HTERT RPE-1 (cell line): ENCODE results near the gene TMEM132A.

Source experiments
- in situ Hi-C: fragments of 300-500 bp; cut with MboI; formaldehyde crosslinking; loops from 4 replicates; pipeline ENCODE4 v1.14.3; 2020; ENCODE audit warnings: low sequenced_read_pairs

TMEM132A gene

DNA sequence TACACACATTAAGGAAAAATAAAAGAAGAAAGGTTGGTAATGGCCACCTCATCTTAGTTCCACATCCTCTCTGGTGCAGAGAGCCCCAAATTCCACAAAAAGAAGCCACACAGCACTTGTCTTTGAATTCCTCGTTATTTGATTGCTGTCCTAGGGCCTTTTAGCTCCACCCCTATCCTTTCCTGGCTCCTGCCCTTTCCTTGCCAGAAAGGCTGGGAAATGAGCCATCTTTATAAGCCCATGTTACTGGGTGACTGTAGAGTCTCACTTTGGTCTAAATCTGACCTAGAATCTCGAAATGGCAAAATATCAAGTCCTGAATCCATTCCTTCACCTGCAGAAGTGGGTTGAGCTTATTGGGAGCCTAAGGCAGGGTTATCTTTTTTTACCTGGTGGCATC is 4.3 kb upstream of the TMEM132A start:
- in situ Hi-C loops, result no loop called here

DNA sequence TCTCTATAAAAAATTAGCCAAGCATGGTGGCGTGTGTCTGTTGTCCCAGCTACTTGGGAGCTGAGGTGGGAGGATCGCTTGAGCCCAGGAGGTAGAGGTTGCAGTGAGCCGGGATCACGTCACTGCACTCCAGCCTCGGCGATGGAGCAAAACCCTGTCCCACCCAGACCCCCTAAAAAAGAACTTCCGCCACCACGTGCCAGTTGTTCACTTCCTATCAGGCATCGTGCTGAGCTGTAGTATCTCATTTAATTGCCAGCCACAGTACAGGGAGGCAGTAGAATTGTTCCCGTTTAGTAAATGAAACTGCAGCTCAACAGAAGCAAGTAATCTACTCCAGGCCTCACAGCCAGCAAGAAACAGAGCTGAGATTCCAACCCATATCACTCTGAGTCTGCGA is 3.0 kb upstream of the TMEM132A start:
- in situ Hi-C loops, result no loop called here

DNA sequence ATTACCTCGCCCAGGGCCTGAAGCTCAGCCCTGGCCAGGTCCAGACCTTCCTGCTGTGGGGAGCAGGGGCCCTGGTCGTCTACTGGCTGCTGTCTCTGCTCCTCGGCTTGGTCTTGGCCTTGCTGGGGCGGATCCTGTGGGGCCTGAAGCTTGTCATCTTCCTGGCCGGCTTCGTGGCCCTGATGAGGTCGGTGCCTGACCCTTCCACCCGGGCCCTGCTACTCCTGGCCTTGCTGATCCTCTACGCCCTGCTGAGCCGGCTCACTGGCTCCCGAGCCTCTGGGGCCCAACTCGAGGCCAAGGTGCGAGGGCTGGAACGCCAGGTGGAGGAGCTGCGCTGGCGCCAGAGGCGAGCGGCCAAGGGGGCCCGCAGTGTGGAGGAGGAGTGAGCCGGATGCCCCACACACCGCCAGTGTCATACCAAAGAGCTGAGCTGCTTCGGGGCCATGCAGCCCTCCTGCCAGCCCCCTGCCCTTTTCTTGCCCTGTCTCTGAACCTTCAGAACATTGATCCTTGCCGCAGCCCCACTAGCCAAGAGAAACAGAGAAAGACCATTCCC is 2.4 kb upstream of the TMEM132A start:
- in situ Hi-C loops, result no loop called here

DNA sequence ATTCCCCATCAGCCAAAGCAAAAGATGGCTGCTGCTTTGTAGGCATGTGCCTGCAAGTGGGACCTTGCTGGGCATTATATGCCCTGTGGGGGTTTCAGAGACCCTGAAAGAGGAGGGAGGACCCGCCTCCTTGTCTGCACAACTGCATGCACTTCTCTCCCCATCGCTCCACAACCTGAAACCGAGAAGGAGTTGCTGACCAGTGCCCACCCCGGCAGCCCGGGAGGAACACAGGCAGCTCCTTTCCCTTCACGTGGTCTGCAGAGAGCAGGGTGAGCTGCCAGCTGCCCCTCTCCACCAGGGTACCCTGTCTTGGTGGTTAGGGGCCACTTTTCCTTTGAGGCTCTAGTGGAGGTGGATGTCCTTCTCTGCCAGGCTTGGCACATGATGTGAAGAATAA is 1.4 kb upstream of the TMEM132A start:
- in situ Hi-C loops, result no loop called here

DNA sequence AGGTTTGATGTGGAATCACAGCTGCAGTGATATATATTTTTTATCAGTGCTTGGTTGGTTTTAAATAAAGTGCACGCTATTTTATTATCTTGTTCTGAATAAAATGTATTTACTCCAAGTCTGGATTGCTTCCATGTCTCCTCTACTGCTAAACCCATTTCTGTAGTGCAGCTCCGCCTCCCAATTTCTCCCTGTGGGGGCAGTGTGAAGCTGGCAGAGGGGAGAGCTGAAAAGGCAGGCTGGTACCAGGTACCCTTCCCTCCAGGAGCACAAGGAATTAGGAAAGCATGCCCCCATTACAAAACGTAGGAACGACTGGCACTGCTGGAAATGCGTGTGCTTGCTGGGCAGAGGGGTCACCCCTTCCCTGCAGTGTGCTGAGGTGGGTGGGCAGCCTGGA is 934 bp upstream of the TMEM132A start:
- in situ Hi-C loops, result no loop called here

DNA sequence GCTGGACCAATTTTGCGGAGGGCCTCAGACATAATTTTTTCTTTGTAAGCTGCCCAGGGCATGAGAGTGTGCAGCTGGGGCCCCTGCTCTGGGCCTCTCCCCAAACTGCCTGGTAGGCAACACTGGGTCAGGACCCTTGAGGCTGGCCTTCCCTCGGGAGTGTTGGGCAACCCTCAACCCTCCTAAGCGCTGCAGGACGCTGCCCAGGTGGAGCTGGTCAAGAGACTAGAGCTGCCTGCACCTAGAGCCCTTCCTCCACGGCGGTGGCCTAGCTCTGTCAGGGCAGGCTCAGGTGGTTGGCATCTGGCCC is 505 bp upstream of the TMEM132A start:
- in situ Hi-C loops, result no loop called here

DNA sequence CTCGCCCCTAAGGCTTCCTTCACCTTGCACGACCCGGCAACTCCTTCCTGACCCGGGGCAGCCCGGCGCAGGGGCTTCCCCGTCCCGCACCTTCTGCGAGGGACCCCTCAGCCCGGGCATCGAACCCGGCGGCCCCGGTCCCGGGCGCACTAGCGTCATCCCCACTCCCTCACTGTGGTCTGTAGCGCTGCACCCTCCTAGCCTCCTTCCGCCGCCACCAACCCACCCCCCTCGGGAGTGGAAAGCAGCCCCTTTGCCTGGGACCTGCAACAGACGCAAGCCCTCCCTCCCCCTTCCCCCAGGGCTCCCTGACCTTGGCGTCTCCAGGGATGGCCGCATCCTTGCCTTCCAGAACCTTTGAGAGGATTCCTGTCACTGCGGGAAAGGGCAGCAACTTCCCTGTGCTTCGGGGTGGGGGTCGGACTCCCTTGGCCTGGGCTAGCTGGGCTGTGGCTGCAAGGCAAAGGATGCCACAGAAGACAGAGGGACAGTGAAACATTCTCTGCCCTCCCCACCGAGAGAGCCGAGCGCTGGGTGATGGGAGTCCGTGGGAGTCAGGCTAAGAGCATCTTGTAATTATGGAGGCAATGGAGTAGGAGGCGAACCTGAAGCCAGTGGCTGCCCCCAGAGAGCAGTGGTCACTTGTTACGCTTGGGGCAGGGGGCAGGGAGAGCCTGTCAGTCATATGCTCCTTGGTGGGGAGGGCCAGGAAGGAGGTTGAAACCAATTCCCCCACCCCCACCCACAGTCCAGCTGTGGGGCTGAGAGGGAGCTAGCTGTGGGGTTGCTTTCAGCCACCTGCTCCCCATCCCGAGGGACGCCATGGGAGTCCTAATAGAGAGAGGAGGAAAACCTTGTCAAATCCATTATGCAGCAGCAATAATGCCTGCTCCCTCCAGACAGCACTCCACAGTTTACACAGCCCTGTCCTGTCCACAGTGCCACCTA is 920 bp downstream of the TMEM132A start:
- in situ Hi-C loops, result no loop called here

DNA sequence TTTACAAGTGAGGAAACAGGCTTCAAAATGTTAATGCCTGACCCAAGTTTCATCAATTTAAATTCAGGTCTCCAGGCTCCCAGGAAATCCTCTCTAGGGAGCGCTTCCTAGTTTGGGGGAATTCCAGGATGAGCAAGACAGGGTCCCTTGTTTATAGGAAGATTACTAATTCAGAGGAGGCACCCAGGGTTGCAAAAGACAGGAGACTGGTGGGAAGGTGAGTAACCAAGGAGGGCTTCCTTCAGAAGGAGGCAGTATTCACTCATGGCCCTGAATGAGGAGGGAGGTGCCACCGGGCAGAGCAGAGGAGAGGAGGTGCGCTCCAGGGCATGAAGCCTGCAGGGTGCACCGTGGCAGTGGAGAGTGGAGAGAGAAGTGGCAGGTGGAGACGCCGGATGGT is 1.6 kb downstream of the TMEM132A start:
- in situ Hi-C loops, result no loop called here

DNA sequence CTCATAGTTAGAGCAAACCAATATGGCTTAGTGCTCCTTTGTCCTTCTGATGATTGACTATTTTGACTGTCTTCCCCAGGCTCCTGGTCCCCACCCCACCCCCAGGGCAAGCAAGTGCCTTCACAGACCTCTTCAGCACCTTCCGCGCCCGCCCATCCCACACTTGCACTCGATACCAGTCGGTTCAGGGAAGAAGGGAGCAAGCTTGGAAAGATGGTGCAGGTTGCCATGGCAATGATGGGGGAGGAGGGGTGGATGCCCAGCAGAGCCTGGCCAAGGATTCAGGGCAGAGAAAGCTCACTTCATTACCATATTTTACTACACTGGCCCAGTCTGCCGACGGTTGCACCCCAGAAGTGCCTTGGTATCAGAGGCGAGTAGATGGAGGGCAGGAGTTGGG is 2.2 kb downstream of the TMEM132A start:
- in situ Hi-C loops, result no loop called here

DNA sequence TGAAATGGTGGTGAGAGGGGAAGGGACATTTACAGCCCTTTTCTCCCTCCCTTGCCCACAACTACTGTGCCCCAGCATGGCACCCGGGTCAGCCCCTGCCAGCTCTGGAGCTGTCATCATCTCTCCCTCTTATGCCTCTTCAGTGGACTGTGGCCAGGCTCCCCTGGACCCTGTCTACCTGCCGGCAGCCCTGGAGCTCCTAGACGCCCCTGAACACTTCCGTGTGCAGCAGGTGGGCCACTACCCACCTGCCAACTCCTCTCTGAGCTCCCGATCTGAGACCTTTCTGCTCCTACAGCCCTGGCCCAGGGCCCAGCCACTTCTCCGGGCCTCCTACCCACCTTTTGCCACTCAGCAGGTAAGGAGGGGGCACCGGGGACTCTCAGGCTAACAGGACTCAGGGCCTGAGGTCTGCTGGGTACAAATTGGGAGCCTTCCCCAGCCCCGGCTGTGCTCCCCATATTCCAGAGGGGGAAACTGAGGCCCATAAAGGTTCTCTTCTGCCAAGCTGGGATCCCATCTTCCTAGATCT is 2.9 kb downstream of the TMEM132A start:
- in situ Hi-C loops, result no loop called here

DNA sequence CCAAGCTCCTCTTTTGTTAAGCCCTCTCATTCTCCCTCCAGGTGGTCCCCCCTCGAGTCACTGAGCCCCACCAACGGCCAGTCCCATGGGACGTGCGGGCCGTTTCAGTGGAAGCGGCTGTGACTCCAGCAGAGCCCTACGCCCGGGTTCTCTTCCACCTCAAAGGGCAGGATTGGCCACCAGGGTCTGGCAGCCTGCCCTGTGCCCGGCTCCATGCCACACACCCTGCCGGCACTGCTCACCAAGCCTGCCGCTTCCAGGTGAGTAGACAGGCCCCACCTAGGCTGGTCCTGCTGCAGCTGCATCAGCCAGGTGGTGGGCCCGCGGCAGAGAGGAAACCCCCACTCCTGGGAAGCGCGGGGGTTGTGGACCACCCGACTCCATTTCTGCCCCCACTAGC is 3.3 kb downstream of the TMEM132A start:
- in situ Hi-C loops, result no loop called here

DNA sequence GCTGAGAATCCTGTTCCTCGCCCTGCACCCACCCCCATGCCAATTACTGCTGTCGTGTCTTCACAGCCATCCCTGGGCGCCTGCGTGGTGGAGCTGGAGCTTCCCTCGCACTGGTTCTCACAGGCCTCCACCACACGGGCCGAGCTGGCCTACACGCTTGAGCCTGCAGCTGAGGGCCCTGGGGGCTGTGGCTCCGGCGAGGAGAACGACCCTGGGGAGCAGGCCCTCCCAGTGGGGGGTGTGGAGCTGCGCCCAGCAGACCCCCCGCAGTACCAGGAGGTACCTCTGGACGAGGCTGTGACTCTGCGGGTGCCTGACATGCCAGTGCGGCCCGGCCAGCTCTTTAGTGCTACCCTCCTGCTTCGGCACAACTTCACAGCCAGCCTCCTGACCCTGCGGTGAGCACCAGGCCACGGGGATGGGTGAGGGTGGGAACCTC is 4.3 kb downstream of the TMEM132A start:
- in situ Hi-C loops, result no loop called here

DNA sequence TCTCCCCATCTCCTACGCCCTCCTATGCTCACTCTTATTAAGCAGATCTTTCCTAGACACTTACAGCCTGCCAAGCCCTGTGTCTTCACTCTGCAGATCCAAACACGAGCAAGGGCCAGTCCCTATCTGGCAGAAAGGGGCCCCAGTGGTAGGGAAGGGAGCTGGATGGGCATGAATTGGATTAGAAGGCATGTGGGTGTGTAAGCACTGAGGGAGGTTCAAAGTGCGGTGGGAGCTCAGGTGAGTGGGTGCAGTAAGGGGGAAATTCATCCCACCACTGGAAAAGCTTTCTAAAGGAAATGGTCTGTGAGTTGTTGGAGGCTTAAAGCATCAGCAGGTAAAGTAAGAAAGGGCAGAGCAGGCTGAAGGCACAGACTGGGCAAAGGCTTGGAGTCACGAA is 5.5 kb downstream of the TMEM132A start:
- in situ Hi-C loops, result no loop called here

DNA sequence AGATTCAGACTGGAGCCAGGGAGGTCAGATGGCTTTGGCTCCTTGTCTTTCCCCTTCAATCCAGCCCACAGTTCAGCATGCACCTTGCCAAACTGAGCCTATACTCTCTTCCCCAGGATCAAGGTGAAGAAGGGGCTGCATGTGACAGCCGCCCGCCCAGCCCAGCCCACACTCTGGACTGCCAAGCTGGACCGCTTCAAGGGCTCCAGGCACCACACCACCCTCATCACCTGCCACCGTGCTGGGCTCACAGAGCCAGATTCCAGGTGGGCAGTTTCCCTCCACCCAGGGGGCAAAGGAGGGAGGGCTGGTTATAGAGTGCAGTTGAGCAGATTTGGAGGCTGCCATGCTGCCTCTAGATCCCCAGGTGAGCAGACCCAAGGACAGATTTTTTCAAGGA is 6.1 kb downstream of the TMEM132A start:
- in situ Hi-C loops, result no loop called here

DNA sequence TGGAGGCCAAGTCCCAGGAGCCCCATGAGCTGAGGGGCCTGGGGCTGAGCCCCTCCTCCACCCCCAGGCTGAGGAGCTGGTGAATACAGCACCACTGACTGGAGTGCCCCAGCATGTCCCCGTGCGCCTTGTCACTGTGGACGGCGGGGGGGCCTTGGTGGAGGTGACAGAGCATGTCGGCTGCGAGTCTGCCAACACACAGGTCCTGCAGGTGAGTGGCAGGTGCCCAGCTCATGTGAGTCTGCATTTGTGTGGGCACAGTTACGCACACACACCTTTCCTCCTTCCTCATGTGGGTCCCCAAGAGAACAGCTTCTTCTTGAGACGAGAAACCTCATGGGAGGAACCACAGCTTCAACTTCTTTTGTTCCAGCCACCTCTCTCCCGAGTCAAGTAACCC is 7.7 kb downstream of the TMEM132A start:
- in situ Hi-C loops, result no loop called here

DNA sequence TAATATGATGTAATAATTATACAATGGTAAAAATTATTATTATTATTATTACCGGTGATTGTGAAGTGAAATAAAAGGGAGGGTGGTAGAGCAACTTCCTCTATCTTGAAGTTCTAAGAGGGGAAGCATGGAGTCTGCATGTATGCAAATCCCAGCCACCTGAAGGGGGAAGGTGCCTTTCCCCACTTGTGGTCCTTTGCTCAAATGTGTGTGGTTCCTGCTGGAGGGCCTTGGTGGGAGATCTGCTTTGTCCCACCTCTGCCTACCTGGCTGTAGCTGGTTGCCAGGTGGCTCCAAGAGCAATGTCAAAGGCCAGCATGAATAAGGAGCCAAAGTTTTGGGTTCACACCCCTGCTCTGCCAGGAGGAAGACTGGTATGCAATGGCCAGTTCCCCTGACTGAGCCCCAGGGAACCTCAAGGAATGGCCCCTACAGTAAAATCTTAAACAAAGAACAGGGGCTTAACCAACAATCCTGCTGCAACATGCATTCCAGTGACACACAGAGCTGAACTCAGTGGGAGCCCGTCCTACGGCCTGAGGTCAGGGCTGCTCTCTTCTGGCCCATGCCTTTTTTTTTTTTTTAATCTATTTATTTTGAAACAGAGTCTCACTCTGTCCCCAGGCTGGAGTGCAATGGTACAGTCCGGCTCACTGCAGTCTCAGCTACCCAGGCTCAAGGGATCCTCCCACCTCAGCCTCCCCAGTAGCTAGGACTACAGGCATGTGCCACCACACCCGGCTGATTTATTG is 8.5 kb downstream of the TMEM132A start:
- in situ Hi-C loops, result no loop called here

DNA sequence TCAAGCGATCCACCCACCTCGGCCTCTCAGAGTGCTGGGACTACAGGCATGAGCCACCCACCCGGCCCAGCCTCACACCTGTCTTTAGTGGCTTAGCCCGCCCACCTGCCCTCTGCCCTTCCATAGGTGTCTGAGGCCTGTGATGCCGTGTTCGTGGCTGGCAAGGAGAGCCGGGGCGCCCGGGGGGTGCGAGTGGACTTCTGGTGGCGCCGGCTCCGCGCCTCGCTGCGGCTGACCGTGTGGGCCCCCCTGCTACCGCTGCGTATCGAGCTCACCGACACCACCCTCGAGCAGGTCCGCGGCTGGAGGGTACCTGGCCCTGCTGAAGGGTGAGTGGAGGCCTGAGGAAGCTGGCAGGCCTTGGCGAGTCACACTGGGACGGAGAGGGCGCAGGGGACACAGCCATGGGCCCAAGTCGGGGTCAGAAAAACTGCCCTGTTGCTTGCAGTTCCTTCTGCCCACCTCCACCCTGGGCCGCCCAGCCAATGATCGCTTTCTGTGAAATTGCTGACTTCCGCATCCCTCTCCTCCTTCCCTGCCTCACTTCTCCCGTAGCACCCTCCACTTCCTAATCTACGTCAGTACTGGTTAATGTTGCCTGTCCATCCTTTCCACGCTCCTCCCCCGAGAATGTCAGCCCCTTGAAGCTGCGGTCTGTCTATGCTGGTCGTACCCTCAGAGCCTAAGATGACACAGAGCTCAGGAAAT is 9.3 kb downstream of the TMEM132A start:
- in situ Hi-C loops, result no loop called here

DNA sequence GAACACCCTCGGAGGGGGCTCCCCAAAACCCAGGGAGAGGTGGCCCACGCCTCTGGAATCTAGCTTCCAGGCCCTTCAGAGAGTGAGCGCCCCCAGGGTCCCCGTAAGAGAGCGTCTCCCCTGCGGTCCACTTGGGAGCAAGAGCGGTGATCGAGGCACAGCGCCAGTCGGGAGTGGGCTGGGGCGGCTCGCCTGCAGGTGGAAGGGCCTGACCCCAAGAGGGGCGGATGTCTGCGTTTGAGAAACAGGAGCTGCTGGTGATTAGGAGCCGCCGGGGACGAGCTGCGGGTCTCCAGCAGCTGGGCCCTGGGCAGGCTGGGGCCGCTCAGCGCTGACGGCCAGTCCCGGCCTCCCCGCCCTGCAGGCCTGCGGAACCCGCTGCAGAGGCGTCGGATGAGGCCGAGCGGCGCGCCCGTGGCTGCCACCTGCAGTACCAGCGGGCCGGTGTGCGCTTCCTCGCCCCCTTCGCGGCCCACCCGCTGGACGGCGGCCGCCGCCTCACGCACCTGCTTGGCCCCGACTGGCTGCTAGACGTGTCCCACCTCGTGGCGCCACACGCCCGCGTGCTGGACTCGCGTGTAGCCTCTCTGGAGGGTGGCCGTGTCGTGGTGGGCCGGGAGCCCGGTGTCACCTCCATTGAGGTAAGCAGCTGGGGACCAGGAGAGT is 10.0 kb downstream of the TMEM132A start:
- in situ Hi-C loops, result no loop called here

DNA sequence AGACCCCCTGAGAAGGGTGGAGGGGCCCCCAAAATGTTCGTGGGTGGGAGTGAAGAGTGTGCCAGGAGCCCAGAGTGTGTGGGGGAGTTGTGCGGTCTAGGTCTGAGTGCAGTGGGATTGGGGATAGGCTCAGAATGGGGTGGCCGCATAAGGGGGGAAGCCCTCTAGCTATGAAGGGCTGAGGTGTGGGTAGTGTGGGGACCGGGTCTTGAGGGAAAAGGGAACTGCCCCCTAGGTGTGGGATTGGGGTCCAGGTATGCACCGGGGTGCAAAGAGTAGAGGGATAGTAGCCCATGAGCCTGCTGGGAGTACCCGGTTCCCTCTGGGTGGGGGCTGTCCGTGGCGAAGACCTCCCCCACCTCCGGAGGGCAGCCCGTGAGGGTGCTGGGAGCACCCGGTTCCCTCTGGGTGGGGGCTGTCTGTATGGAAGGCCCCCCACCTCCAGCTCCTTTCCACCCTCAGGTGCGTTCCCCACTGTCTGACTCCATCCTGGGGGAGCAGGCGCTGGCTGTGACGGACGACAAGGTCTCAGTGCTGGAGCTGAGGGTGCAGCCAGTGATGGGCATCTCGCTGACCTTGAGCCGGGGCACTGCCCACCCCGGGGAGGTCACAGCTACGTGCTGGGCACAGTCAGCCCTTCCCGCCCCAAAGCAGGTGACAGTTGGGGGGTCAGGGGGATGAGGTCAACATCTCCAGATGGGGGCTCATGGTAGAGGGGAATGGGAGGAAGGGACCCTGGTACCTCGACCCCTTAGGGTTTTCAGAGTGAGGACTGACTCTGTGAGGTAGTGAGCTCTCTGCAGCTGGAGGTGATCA is 10.7 kb downstream of the TMEM132A start:
- in situ Hi-C loops, result no loop called here
